WTC11 (cell line): ENCODE results near the gene CGB3. TPM values are rescaled to one million over a fixed set of nuclear protein-coding genes. Genes with fewer than 3 reads are reported as not detected.

Experiments used
- AR ChIP-seq: fragments of 250-450 bp; sonication (Bioruptor Pico); IDR thresholded peaks from 2 replicates; pipeline ENCODE4 v1.9.0; 2021; ENCODE audit warnings: mild to moderate bottlenecking
- CDX4 ChIP-seq: fragments of 250-450 bp; sonication (Bioruptor Pico); IDR thresholded peaks from 2 replicates; pipeline ENCODE4 v1.9.0; 2021; ENCODE audit warnings: moderate library complexity, mild to moderate bottlenecking, inconsistent platforms, borderline replicate concordance
- E2F4 ChIP-seq: sonication (generic); formaldehyde crosslinking; IDR thresholded peaks from 2 replicates; pipeline ENCODE4 v1.8.1; 2022; ENCODE audit warnings: low read depth, mild to moderate bottlenecking, moderate library complexity, missing genetic modification reagents, borderline replicate concordance
- ELF4 ChIP-seq: sonication (generic); formaldehyde crosslinking; IDR thresholded peaks from 2 replicates; pipeline ENCODE4 v1.8.1; 2022; ENCODE audit warnings: low read depth, mild to moderate bottlenecking, moderate library complexity, missing genetic modification reagents
- ESRRA ChIP-seq: sonication (generic); formaldehyde crosslinking; IDR thresholded peaks from 2 replicates; pipeline ENCODE4 v1.8.1; 2022; ENCODE audit warnings: mild to moderate bottlenecking, missing genetic modification reagents, borderline replicate concordance
- ETV6 ChIP-seq: sonication (generic); formaldehyde crosslinking; IDR thresholded peaks from 2 replicates; pipeline ENCODE4 v1.8.1; 2022; ENCODE audit warnings: mild to moderate bottlenecking, missing genetic modification reagents
- FOXP1 ChIP-seq: sonication (generic); formaldehyde crosslinking; IDR thresholded peaks from 2 replicates; pipeline ENCODE4 v1.8.0; 2022; ENCODE audit warnings: missing genetic modification reagents, mild to moderate bottlenecking, moderate library complexity, borderline replicate concordance
- FOXP4 ChIP-seq: sonication (generic); formaldehyde crosslinking; IDR thresholded peaks from 2 replicates; pipeline ENCODE4 v1.8.0; 2022; ENCODE audit warnings: mild to moderate bottlenecking, missing genetic modification reagents
- JUN ChIP-seq: sonication (generic); formaldehyde crosslinking; IDR thresholded peaks from 2 replicates; pipeline ENCODE4 v1.8.0; 2023; ENCODE audit warnings: mild to moderate bottlenecking, missing genetic modification reagents
- KAT7 ChIP-seq: sonication (generic); formaldehyde crosslinking; IDR thresholded peaks from 2 replicates; pipeline ENCODE4 v1.8.1; 2023; ENCODE audit warnings: missing genetic modification reagents, mild to moderate bottlenecking, borderline replicate concordance
- MLX ChIP-seq: sonication (generic); formaldehyde crosslinking; IDR thresholded peaks from 2 replicates; pipeline ENCODE4 v1.8.1; 2023; ENCODE audit warnings: mild to moderate bottlenecking, missing genetic modification reagents, moderate library complexity
- NR2C2 ChIP-seq: sonication (generic); formaldehyde crosslinking; IDR thresholded peaks from 2 replicates; pipeline ENCODE4 v1.8.0; 2022; ENCODE audit warnings: mild to moderate bottlenecking, missing genetic modification reagents
- NR3C1 ChIP-seq: sonication (generic); formaldehyde crosslinking; conservative IDR thresholded peaks from 2 replicates; pipeline ENCODE4 v1.8.1; 2023; ENCODE audit warnings: low read depth, mild to moderate bottlenecking, missing genetic modification reagents
- TEAD4 ChIP-seq: sonication (generic); formaldehyde crosslinking; IDR thresholded peaks from 2 replicates; pipeline ENCODE4 v1.8.0; 2022; ENCODE audit warnings: mild to moderate bottlenecking, missing genetic modification reagents
- USF1 ChIP-seq: sonication (generic); formaldehyde crosslinking; IDR thresholded peaks from 2 replicates; pipeline ENCODE4 v1.8.0; 2022; ENCODE audit warnings: mild to moderate bottlenecking, missing genetic modification reagents
- ZBTB21 ChIP-seq: sonication (generic); formaldehyde crosslinking; IDR thresholded peaks from 2 replicates; pipeline ENCODE4 v1.8.1; 2023; ENCODE audit warnings: mild to moderate bottlenecking, missing genetic modification reagents, borderline replicate concordance
- ZMAT4 ChIP-seq: fragments of 250-450 bp; sonication (Bioruptor Pico); IDR thresholded peaks from 2 replicates; pipeline ENCODE4 v1.9.0; 2021; ENCODE audit warnings: mild to moderate bottlenecking
- ZNF121 ChIP-seq: sonication (generic); formaldehyde crosslinking; IDR thresholded peaks from 2 replicates; pipeline ENCODE4 v1.8.0; 2023; ENCODE audit warnings: missing genetic modification reagents
- ZNF281 ChIP-seq: sonication (generic); formaldehyde crosslinking; IDR thresholded peaks from 2 replicates; pipeline ENCODE4 v1.8.0; 2023; ENCODE audit warnings: mild to moderate bottlenecking, missing genetic modification reagents
- ZNF416 ChIP-seq: fragments of 250-450 bp; sonication (Bioruptor Pico); IDR thresholded peaks from 2 replicates; pipeline ENCODE4 v1.9.0; 2021; ENCODE audit warnings: mild to moderate bottlenecking, inconsistent platforms
- ZNF425 ChIP-seq: fragments of 250-450 bp; sonication (Bioruptor Pico); conservative IDR thresholded peaks from 2 replicates; pipeline ENCODE4 v1.9.0; 2021; ENCODE audit warnings: mild to moderate bottlenecking
- ZNF512 ChIP-seq: sonication (generic); formaldehyde crosslinking; IDR thresholded peaks from 2 replicates; pipeline ENCODE4 v1.8.1; 2022; ENCODE audit warnings: missing genetic modification reagents, borderline replicate concordance
- total RNA-seq: library from RNA; stranded (reverse); gene quantifications from 3 replicates; pipeline ENCODE4 v1.2.3, GENCODE V29; 2021

Gene CGB3
- total RNA-seq, 1 experiment from 2014 or later: not detected

- TF ChIP-seq AR (CRISPR knock-in tag) (no peak), ZNF416 (no peak), NR3C1 (peak; percentile 85; the same call in 1 of the 2 replicates), ESRRA (peak; percentile 93; the same call in 1 of the 2 replicates), USF1 (CRISPR knock-in tag) (peak; percentile 65; the same call in 1 of the 2 replicates), CDX4 (CRISPR knock-in tag) (no peak), ZNF281 (peak; percentile 81; the same call in 1 of the 2 replicates), JUN (CRISPR knock-in tag) (peak; percentile 98), FOXP1 (CRISPR knock-in tag) (peak; percentile 98), ETV6 (peak; percentile 93), ELF4 (CRISPR knock-in tag) (peak; percentile 66), E2F4 (CRISPR knock-in tag) (peak; percentile 90), ZBTB21 (CRISPR knock-in tag) (0 out of 2 replicates have a peak, but pooled peaks have one; percentile 32), NR2C2 (CRISPR knock-in tag) (peak; percentile 69; the same call in 1 of the 2 replicates), FOXP4 (CRISPR knock-in tag) (peak; percentile 95), ZNF512 (no peak), ZMAT4 (CRISPR knock-in tag) (no peak), TEAD4 (peak; percentile 74), KAT7 (CRISPR knock-in tag) (no peak), ZNF121 (CRISPR knock-in tag) (no peak), MLX (CRISPR knock-in tag) (no peak), ZNF425 (CRISPR knock-in tag) (no peak)
Measured at GRCh38 chr19:49071860-49072547, 47.9 kb upstream of the CGB3 start (continued).
